LNCAP (cell line): ENCODE measurements around the gene FXYD2.

ENCODE experiments used
- TF ChIP-seq, protein P1 (sequence below): fragments of 450-650 bp; IDR thresholded peaks from 2 replicates; pipeline ENCODE4 v1.5.1; 2017; ENCODE audit warnings: mild to moderate bottlenecking

FXYD2 gene

DNA sequence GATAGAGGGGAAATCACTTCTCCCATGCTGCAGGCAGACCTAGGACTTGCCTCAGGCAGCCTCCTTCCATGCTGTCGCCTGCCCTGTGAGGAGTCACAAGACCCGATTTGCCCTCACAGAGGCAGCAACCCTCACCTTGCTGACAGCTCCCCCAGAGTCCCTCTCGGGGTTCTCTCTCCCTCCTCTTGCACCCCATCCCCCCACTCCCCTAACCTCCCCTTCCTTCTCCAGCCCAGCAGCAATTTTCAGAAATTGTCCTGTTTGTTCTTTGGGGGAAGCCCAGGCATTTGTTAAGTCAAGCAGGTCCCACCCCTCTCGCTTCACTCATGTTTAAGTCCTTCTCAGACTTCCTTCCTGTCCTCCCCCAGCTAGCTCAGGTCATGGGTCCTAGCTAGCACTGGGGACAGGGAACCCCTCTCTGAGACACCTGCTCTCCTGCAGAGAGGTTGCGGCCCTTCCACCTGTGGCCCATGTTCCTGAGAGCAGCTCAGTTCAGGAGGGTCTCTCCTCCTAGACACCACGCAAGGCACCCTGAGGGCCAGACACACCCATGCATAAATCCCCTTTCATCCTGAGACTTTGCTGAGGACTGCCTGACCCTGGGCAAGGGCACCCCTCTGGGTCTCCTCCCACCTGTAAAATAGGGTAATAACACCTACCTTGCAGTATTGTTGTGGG lies 6.3 kb upstream of the FXYD2 start:
- TF ChIP-seq, protein P1, sequence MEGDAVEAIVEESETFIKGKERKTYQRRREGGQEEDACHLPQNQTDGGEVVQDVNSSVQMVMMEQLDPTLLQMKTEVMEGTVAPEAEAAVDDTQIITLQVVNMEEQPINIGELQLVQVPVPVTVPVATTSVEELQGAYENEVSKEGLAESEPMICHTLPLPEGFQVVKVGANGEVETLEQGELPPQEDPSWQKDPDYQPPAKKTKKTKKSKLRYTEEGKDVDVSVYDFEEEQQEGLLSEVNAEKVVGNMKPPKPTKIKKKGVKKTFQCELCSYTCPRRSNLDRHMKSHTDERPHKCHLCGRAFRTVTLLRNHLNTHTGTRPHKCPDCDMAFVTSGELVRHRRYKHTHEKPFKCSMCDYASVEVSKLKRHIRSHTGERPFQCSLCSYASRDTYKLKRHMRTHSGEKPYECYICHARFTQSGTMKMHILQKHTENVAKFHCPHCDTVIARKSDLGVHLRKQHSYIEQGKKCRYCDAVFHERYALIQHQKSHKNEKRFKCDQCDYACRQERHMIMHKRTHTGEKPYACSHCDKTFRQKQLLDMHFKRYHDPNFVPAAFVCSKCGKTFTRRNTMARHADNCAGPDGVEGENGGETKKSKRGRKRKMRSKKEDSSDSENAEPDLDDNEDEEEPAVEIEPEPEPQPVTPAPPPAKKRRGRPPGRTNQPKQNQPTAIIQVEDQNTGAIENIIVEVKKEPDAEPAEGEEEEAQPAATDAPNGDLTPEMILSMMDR: no peak

DNA sequence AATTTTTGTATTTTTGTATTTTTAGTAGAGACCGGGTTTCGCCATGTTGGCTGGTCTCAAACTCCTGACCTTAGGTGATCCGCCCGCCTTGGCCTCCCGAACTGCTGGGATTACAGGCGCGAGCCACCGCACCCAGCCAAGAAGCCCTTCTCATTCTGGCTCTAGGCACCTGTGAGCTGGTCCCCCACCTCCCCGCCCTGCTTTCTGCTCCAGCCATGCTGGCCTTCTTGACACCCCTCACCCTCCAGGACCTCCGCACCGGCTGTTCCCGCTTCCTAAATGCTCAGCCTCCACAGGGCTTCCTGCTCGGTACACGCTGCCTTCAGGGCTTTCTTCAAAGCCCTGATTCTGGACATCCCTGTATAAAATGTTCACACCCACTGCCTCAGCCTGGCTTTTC lies 5.5 kb upstream of the FXYD2 start:
- TF ChIP-seq, protein P1: no peak

DNA sequence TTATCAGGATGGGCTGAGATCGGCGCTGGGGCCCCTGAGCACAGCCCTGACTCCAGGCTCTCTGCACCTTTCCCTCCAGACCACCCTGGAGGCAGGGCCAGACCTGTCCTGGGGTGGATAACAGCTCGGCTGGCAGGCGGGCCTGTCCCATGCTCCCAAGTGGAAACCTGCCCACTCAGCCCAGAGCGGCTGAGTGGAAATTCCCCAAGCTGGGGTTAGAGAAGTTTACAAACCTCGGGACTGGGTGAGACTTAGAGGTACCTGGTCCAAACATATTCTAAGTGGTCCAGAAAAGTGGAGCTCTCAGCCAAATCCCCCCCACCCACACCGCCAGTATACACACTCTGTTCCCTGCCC lies 4.8 kb upstream of the FXYD2 start:
- TF ChIP-seq, protein P1: no peak

DNA sequence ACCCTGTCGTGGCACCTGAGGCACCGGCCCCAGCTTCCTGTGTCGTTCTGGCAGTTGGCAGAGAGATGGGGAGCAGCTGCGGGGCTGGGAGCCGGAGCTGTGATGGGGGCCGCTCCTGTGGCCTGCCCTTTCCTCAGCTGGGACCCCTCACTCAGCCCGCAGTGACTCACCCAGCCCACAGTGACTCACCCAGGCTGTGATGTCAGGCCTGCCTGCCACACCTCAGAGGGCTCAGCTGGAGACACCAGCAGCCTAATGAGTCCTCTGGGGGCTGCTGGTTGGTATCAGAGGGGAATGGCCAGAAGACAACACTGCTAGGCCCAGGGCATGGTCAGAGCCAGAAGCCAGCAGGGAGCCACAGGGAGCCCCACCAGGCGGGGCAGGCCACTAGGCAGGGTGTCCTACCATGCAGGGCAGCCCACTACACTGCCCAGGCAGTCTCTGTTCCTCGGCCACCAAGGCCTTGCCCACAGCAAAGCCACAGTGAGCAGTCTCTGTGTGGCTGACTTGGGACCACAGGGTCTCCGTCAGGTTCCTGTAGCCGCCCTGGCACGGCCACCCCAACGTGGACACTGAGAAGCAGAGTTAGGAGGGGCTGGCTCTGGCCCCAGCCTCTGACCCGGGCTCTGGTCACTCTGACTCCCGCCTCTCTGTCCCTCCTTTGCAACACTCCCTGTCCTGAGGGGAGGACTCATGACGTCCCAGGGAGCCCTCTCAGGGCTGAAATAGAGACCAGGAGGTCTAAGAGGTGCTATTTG lies 4.2 kb upstream of the FXYD2 start:
- TF ChIP-seq, protein P1: no peak

DNA sequence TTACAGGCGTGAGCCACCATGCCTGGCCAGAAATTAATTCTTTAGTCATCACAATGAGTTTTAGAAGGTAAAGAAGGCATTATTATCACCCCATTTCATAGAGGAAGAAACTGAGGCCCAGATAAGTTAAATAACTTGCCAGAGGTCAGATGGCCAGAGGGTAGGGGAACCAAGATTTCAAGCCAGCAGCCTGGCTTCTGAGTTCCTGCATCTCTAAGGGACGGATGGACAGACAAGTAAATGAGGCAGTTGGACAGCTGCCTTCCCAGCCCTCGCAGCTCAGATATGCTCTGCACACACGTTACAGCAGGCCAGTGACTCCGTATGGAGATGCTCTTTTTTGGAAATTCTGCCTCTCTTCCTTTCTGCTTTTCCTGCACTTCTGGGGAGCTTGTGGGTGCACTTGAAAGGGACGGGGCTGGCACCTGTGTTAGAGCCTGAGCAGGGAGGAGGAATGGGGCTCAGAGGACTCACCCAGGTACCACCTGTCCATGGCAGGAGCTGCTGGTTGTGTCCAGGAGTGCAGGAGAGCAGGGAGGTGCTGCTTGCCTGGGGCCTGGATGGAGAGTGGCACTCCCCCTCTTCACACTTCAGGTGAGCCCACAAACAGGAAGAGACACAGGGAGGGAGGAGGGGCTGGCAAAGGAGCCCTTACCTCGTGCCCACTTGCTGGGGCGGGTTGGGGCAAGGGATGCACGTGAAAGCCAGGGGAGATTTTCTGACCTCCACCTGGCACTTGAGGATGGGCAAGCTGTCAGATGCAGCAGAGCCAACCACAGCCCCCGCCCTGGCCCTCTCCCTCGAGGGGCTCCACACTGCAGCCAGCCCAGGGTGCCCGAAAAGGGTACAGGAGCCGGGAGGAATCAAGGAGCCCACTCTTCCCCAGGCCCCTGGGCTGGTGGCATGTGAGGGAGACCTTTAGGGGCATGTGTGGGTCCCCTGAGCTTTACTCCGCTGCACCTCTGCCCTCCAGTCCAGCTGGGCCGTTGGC lies 3.3 kb upstream of the FXYD2 start:
- TF ChIP-seq, protein P1: no peak

DNA sequence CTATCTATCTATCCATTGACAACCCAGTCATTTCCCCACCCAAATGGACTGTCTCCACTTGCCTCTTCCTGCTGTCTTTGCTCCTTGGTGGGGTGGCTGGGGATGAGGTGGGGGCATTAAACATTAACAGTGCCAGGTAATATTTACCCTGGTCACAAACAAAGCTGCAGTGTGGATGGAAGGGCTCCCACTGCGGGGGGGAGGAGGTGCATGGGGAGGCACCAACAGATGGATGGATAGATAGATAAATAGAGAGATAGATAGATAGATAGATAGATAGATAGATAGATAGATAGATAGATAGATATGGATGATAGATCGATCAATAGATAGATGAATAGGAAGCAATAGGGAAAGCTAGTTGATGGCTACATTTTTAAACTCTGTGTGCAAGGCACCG lies 2.3 kb upstream of the FXYD2 start:
- TF ChIP-seq, protein P1: no peak

DNA sequence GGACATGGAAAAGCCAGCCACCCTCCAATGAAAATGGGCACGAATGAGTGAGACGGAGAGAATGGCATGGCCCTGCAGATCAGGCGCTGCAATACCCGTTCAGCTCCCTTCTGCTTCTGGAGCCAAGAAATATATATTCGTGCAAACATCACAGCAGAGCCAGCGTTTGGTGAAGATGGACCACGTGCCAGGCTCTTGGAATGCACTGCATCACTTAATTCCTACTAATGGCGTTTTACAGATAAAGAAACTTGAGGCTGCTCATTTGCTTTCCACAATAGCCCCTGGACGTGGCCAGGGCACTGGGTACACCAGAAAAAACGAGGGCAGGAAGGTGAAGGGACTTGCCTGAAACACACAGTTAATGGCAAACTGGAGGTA lies 1.6 kb upstream of the FXYD2 start:
- TF ChIP-seq, protein P1: no peak
